AG09319 (cell line): Measurements from ENCODE around the gene HTATIP2.

Experiments
- DNase-seq: peaks from one replicate; pipeline ENCODE4 v3.0.0-alpha.2; 2010; ENCODE audit warnings: low read depth; ENCODE audit errors: extremely low read depth
- CTCF ChIP-seq: IDR thresholded peaks from 2 replicates; pipeline ENCODE4 v1.5.1; 2011; ENCODE audit warnings: low read depth, mild to moderate bottlenecking, inconsistent platforms, low read length, moderate library complexity

HTATIP2 gene

GRCh38 chr11:20417771-20418170 lies 54.3 kb downstream of the HTATIP2 start:
- DNase-seq: no peak

GRCh38 chr11:20421946-20422345 lies 58.4 kb downstream of the HTATIP2 start:
- no peak for TF ChIP-seq CTCF
- no peak for DNase-seq

More at GRCh38 chr11:20417771-20418170, 54.3 kb downstream of the HTATIP2 start:
- no peak for TF ChIP-seq CTCF

- TF ChIP-seq CTCF: no peak
- DNase-seq: no peak
Observed at GRCh38 chr11:20429216-20429615, 65.7 kb downstream of the HTATIP2 start.
